ENCODE data around the gene RAPH1.

DNA sequence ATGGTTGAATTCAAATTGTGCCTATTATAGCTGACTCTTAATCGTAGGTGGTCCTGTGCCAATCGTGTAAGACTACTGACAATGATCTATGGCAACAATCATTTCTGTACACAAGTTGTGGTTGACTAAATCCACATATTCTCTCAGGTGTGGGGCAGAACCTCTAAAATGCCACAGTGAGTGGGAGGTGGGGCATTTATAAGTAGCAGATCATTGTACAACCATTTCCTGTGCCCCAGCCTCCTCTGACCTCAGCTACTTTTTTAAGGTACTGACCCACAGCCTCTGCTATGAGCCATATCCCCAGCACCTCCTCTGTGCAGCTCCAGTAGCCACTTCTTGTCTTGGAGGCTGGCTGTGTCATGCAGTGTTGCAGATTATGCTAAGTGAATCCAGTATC lies 48.6 kb upstream of the RAPH1 start:
- TF ChIP-seq, protein P1, sequence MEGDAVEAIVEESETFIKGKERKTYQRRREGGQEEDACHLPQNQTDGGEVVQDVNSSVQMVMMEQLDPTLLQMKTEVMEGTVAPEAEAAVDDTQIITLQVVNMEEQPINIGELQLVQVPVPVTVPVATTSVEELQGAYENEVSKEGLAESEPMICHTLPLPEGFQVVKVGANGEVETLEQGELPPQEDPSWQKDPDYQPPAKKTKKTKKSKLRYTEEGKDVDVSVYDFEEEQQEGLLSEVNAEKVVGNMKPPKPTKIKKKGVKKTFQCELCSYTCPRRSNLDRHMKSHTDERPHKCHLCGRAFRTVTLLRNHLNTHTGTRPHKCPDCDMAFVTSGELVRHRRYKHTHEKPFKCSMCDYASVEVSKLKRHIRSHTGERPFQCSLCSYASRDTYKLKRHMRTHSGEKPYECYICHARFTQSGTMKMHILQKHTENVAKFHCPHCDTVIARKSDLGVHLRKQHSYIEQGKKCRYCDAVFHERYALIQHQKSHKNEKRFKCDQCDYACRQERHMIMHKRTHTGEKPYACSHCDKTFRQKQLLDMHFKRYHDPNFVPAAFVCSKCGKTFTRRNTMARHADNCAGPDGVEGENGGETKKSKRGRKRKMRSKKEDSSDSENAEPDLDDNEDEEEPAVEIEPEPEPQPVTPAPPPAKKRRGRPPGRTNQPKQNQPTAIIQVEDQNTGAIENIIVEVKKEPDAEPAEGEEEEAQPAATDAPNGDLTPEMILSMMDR (IDR thresholded peaks at IDR 0.05; ENCODE audit: poor library complexity): no peak
- TF ChIP-seq EZH2 (IDR thresholded peaks at IDR 0.05; ENCODE audit: borderline replicate concordance): no peak
- TF ChIP-seq EZH2phosphoT487 (IDR thresholded peaks at IDR 0.05; ENCODE audit: low read depth, severe bottlenecking, unreplicated experiment): no peak

Measured in hepatocyte (in vitro differentiated cells).